Globus pallidus (tissue), 1 donor: ENCODE measurements around the gene TMEM209.

Experiments used
- DNase-seq: peaks from one replicate; pipeline ENCODE4 v3.0.0-alpha.2; 2015; ENCODE audit warnings: low spot score

Gene TMEM209

GRCh38 chr7:130143986-130144311 is 61.3 kb downstream of the TMEM209 start:
- no peak for DNase-seq

GRCh38 chr7:130143334-130143732 is 61.9 kb downstream of the TMEM209 start:
- DNase-seq, result no peak

- DNase-seq, result no peak
These were observed 62.4 kb downstream of the TMEM209 start for GRCh38 chr7:130142654-130143333.

- DNase-seq, result no peak
These were observed 63.1 kb downstream of the TMEM209 start for GRCh38 chr7:130141884-130142653.

GRCh38 chr7:130141161-130141883 is 63.9 kb downstream of the TMEM209 start:
- DNase-seq, result peak; percentile 51

GRCh38 chr7:130140551-130141160 is 64.5 kb downstream of the TMEM209 start:
- no peak for DNase-seq

- no peak for DNase-seq
These were observed 65.8 kb downstream of the TMEM209 start for GRCh38 chr7:130139193-130139960.

GRCh38 chr7:130137207-130137606 is 68.0 kb downstream of the TMEM209 start:
- DNase-seq, result no peak

- no peak for DNase-seq
These were observed 68.5 kb downstream of the TMEM209 start for GRCh38 chr7:130136579-130137167.

GRCh38 chr7:130135208-130136205 is 69.7 kb downstream of the TMEM209 start:
- DNase-seq, result no peak

GRCh38 chr7:130134726-130135125 is 70.5 kb downstream of the TMEM209 start:
- DNase-seq, result no peak

GRCh38 chr7:130134106-130134636 is 71.0 kb downstream of the TMEM209 start:
- no peak for DNase-seq

GRCh38 chr7:130133029-130133782 is 72.0 kb downstream of the TMEM209 start:
- no peak for DNase-seq

- DNase-seq, result no peak
These were observed 73.0 kb downstream of the TMEM209 start for GRCh38 chr7:130131964-130132875.

GRCh38 chr7:130131191-130131834 is 73.9 kb downstream of the TMEM209 start:
- DNase-seq, result no peak

- DNase-seq, result no peak
These were observed 76.2 kb downstream of the TMEM209 start for GRCh38 chr7:130129011-130129411.

- DNase-seq, result no peak
These were observed 77.3 kb downstream of the TMEM209 start for GRCh38 chr7:130127821-130128317.
